ENCODE data around the gene NOXA1.

The NOXA1 gene

GRCh38 chr9:137404961-137405567 is 18.1 kb upstream of the NOXA1 start:
- no peak for TF ChIP-seq CTCF (IDR thresholded peaks at IDR 0.05; ENCODE audit: insufficient read depth, missing control alignments)
- no peak for DNase-seq (ENCODE audit: insufficient read length, low spot score)
- no peak for FAIRE-seq

DNA sequence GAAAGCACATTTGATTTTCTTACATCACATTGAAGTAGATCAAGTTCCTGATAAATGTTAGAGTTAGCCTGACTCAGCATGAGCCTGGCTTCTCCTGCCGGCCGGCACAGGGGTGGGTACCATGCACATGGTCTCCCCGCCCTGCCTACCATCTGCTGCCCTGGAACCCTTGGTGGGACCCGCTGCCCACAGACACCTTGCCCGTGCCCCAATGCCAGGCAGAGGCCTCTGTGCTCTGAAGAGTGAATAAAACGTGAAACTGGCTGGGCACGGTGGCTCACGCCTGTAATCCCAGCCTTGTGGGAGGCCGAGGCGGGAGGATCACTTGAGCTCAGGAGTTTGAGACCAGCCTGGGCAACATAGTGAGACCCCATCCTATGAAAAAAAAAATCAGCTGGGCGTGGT is 17.5 kb upstream of the NOXA1 start:
- DNase-seq (ENCODE audit: insufficient read length, low spot score), result no peak
- no peak for FAIRE-seq

GRCh38 chr9:137406085-137406760 is 17.0 kb upstream of the NOXA1 start:
- DNase-seq (ENCODE audit: insufficient read length, low spot score) (no peak), FAIRE-seq (no peak)
- no peak for TF ChIP-seq CTCF (IDR thresholded peaks at IDR 0.05; ENCODE audit: insufficient read depth, missing control alignments)

More for the DNA sequence above, 17.5 kb upstream of the NOXA1 start:
- no peak for TF ChIP-seq CTCF (IDR thresholded peaks at IDR 0.05; ENCODE audit: insufficient read depth, missing control alignments)

DNA sequence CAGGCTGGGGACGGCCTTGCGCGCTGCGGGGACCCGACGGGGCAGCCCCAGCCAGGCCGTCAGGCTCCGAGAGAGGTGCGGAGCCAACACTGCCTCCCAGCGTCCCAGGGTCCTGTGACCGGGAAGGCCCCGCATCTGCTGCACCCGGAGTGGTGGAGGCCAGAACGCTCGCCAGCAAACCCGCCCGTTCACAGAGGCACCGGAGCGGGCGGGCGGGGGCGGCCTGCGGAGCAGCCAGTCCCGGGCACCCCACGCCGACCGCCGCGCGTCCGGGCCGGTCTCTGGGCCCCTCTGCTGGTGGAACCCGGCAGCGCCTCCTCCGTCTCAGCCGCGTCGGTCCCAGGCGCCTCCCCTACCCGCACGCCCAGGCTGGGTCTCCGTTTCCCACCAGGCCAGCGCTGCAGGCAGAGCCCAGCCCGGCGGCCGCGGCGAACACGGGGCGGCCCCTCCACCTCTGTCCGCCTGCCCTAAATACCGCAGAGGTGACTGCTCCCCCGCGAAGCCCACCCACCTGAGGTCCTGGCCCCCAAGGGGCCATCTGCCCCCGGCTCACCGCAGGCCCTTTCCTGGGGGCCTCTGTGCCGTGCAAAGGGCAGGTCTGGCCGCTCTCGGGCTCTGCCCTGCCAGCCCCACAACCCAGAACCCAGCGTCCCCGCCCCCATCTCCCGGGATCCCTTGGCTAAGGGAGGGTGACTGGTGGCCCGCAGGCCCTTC is 16.2 kb upstream of the NOXA1 start:
- FAIRE-seq, result no peak

GRCh38 chr9:137407590-137408300 is 15.4 kb upstream of the NOXA1 start:
- DNase-seq (ENCODE audit: insufficient read length, low spot score), result no peak
- TF ChIP-seq CTCF (IDR thresholded peaks at IDR 0.05; ENCODE audit: insufficient read depth, missing control alignments), result no peak
- FAIRE-seq, result no peak

More for the DNA sequence above, 16.2 kb upstream of the NOXA1 start:
- TF ChIP-seq CTCF (IDR thresholded peaks at IDR 0.05; ENCODE audit: insufficient read depth, missing control alignments), result peak; percentile 39
- no peak for DNase-seq (ENCODE audit: insufficient read length, low spot score)

GRCh38 chr9:137408651-137409405 is 14.4 kb upstream of the NOXA1 start:
- FAIRE-seq (no peak), DNase-seq (ENCODE audit: insufficient read length, low spot score) (no peak)
- TF ChIP-seq CTCF (IDR thresholded peaks at IDR 0.05; ENCODE audit: insufficient read depth, missing control alignments), result no peak

All from D721Med (cell line).